Raji (cell line): ENCODE data around the gene KRTAP29-1.
"Not testable (repeated sequence)": the region's sequence is repeated elsewhere in the genome, so short reads cannot be mapped to it uniquely, and the experiment has no call there.

ENCODE experiments used
- POLR2A ChIP-seq: IDR thresholded peaks from 2 replicates; pipeline ENCODE4 v1.6.1; 2011; ENCODE audit warnings: low read depth, low read length, control low read depth; ENCODE audit not compliant: insufficient read depth

Gene KRTAP29-1

GRCh38 chr17:41301916-41302901 is at the start of gene KRTAP29-1:
TSS of gene KRTAP29-1 (minus strand) at chr17:41302851. CDS start at chr17:41302851, 0 bp downstream.
- no peak for TF ChIP-seq POLR2A

GRCh38 chr17:41351177-41351576 is 48.5 kb upstream of the KRTAP29-1 start:
- TF ChIP-seq POLR2A, result no peak

- TF ChIP-seq POLR2A, result not testable (repeated sequence)
Observed at GRCh38 chr17:41350381-41350878, 47.8 kb upstream of the KRTAP29-1 start, which contains the start of gene KRT33A. TSS of gene KRT33A (minus strand) at chr17:41350828. CDS start at chr17:41350767, 61 bp downstream.

- no peak for TF ChIP-seq POLR2A
Observed at GRCh38 chr17:41347869-41348760, 45.5 kb upstream of the KRTAP29-1 start.

GRCh38 chr17:41345992-41346391 is 43.3 kb upstream of the KRTAP29-1 start:
- TF ChIP-seq POLR2A, result no peak

GRCh38 chr17:41343029-41343428 is 40.4 kb upstream of the KRTAP29-1 start:
- no peak for TF ChIP-seq POLR2A

- no peak for TF ChIP-seq POLR2A
Observed at GRCh38 chr17:41340934-41341861, 38.5 kb upstream of the KRTAP29-1 start.

GRCh38 chr17:41340494-41340893 is 37.8 kb upstream of the KRTAP29-1 start:
- no peak for TF ChIP-seq POLR2A

- TF ChIP-seq POLR2A, result no peak
Observed at GRCh38 chr17:41339571-41340172, 37.0 kb upstream of the KRTAP29-1 start.

GRCh38 chr17:41338961-41339485 is 36.4 kb upstream of the KRTAP29-1 start:
- no peak for TF ChIP-seq POLR2A

GRCh38 chr17:41335747-41336146 is 33.1 kb upstream of the KRTAP29-1 start:
- TF ChIP-seq POLR2A, result no peak

- no peak for TF ChIP-seq POLR2A
Observed at GRCh38 chr17:41334385-41335305, 32.0 kb upstream of the KRTAP29-1 start.
